T-cell (primary cell): ENCODE results near the gene SIM2. TPM values are rescaled to one million over a fixed set of nuclear protein-coding genes. Genes with fewer than 3 reads are reported as not detected.

Source experiments
- ATAC-seq, 4 experiments: fragments of 200-7000 bp in 3 of 4; fragments of 150-1000 bp in 1 of 4; cut with Tn5 transposase; replicated peaks in 1 of 4; 1 replicate in 3 of 4; 2 replicates in 1 of 4; pipeline ENCODE4 v1.10.0; 2021; ENCODE audit warnings: moderate library complexity in 3 of 4, mild to moderate bottlenecking in 2 of 4, moderate number of reproducible peaks in 1 of 4
- CTCF ChIA-PET, 2 donors: fragments of 300-600 bp; sonication (Branson Sonifier 250); formaldehyde crosslinking; loops; one replicate each; lab custom pipeline; 2022; ENCODE audit warnings: antibody characterized with exemption in 2 of 2; lab: Charles Lee
- POLR2A ChIA-PET, 2 donors: fragments of 300-600 bp; sonication (Branson Sonifier 250); formaldehyde crosslinking; loops; one replicate each; lab custom pipeline; 2022; ENCODE audit warnings: antibody characterized with exemption in 2 of 2; lab: Charles Lee
- DNase-seq, 35 experiments: peaks; one replicate each; pipeline versions ENCODE4 v3.0.0 to v3.0.0-alpha.2; 2013 to 2023
- H3K27ac ChIP-seq: one replicate; pipeline ENCODE4 v1.5.1; 2013; ENCODE audit warnings: low read length
- H3K27me3 ChIP-seq, 2 experiments: replicated peaks in 1 of 2; 1 replicate in 1 of 2; 2 replicates in 1 of 2; pipeline versions ENCODE4 v1.6.1 to v1.7.0; 2013; ENCODE audit warnings: low read length in 1 of 2, mixed read lengths in 1 of 2; ENCODE audit not compliant: control insufficient read depth in 2 of 2, insufficient read depth in 2 of 2; ENCODE audit errors: extremely low read depth in 1 of 2
- H3K36me3 ChIP-seq, 2 donors: 1 replicate in 1 of 2; 2 replicates in 1 of 2; pipeline versions ENCODE4 v1.6.1 to v1.7.0; 2013; ENCODE audit warnings: low read length in 1 of 2; ENCODE audit not compliant: control insufficient read depth in 2 of 2, insufficient read depth in 1 of 2; ENCODE audit errors: extremely low read depth in 1 of 2
- H3K4me1 ChIP-seq, 2 experiments: 1 replicate in 1 of 2; 2 replicates in 1 of 2; pipeline versions ENCODE4 v1.6.1 to v1.7.0; 2013; ENCODE audit warnings: low read length in 2 of 2, mixed read lengths in 1 of 2; ENCODE audit not compliant: insufficient read depth in 2 of 2, control insufficient read depth in 1 of 2; ENCODE audit errors: extremely low read depth in 1 of 2
- H3K4me3 ChIP-seq, 2 donors: 1 replicate in 1 of 2; 2 replicates in 1 of 2; pipeline versions ENCODE4 v1.5.1 to v1.7.0; 2013; ENCODE audit warnings: mild to moderate bottlenecking in 2 of 2, low read length in 1 of 2, moderate library complexity in 1 of 2; ENCODE audit not compliant: control insufficient read depth in 1 of 2; ENCODE audit errors: extremely low read depth in 1 of 2
- H3K9me3 ChIP-seq: 2 replicates; pipeline ENCODE4 v1.7.0; 2013
- H3K27ac Mint-ChIP-seq, 2 donors: one replicate each; pipeline ENCODE4 v1.8.0; 2020 to 2021; ENCODE audit warnings: mild to moderate bottlenecking in 2 of 2, mixed read lengths in 2 of 2
- H3K27me3 Mint-ChIP-seq, 2 donors: one replicate each; pipeline ENCODE4 v1.8.0; 2021 to 2022; ENCODE audit warnings: mixed read lengths in 2 of 2
- H3K36me3 Mint-ChIP-seq: one replicate; pipeline ENCODE4 v1.8.0; 2021; ENCODE audit warnings: mixed read lengths
- H3K4me1 Mint-ChIP-seq, 3 donors: one replicate each; pipeline ENCODE4 v1.8.0; 2020 to 2022; ENCODE audit warnings: mixed read lengths in 3 of 3, mild to moderate bottlenecking in 1 of 3
- H3K4me3 Mint-ChIP-seq, 3 donors: one replicate each; pipeline ENCODE4 v1.8.0; 2020 to 2022; ENCODE audit warnings: mild to moderate bottlenecking in 3 of 3, mixed read lengths in 3 of 3, moderate library complexity in 3 of 3
- H3K9me3 Mint-ChIP-seq, 3 donors: one replicate each; pipeline ENCODE4 v1.8.0; 2020 to 2022; ENCODE audit warnings: mixed read lengths in 3 of 3
- WGBS: methylation state at CpG from one replicate; pipeline ENCODE4 v1.1.5; 2013; ENCODE audit warnings: missing lambda C conversion rate; ENCODE audit not compliant: insufficient coverage; 5-methylcytosine and 5-hydroxymethylcytosine counted together
- total RNA-seq, 35 experiments: library from RNA in 6 of 35; stranded (reverse) in 6 of 35; fragments of 120-200 nt in 1 of 35; gene quantifications; one replicate each; pipeline versions ENCODE4 v1.2.1 to v1.2.4 and lab custom pipeline; 2013 to 2026

The SIM2 gene
- total RNA-seq, 5 donors from 2014 or later (not counting 1 experiment from before 2014, with no cell fraction given), result 0.10 to 0.16 (median 0.12) TPM; not detected in 2

DNA sequence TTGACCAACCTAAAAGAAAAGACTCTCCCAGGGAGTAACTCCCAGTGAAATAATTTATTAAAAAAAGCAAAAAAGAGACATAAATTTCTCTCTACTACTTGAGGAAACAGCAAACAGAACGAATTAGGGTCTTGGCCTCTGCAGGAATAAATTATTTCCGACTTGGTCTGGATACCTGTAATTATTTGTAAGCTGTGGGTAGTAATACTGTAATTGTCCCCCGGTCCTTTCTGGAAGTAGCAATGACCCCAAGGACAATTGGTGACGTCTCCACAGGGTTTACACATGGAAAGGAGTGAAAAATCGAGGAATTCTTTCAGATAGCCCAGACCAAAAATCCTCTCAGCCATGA, 3.7 kb upstream of the SIM2 start:
- H3K27me3 ChIP-seq, result peaks cover 38 to 74% of the 10 kb centered on the region in 2 experiments
- peak overlapping the region in 1 of 3 donors; percentile 20 for H3K4me3 Mint-ChIP-seq

DNA sequence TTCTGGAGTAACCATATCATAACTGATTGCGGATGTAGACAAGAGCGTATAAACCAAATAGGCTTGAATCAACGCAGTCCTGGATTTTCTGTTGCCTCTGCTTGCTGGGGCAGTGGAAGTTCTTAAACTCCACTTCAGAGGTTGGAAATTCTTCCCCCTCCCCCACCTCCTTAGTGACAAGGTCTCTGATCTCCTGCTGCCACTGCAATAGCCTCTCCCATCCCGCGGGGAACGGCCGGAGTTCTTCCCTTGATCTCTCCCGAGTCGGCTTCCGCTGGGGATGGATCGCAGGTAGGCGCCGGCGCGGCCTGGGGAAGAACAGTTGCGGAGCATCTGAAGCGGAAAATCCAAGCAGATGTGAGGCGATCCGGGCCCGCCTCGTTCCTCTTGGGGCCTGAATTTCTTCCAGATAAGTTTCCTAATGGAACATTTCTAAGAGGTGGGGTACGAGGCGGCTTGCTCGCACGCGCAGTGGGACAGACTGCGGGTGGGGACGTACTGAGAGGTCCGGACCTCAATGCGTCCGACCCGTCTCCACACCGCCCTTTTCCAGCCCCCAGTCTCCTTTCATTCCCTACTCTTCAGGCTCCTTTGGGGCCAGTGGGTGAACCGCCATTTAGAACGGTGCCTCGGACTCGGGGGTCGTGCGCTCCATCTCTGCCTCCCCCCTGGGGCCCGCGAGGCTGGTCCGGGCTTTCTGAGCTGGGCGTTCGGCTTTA, 3.1 kb upstream of the SIM2 start:
- DNase-seq (no peak), ATAC-seq (no peak)
- ChIA-PET POLR2A (no interaction called here), CTCF (no interaction called here)
- peaks cover 35 to 80% of the 10 kb centered on the region in 2 experiments for H3K27me3 ChIP-seq
- H3K4me3 Mint-ChIP-seq, result no peak overlapping the region
- H3K4me1 Mint-ChIP-seq, result peaks cover 22 to 30% (median 24%) of the 10 kb centered on the region in 3 donors
- no peaks in the 10 kb centered on the region for H3K36me3 Mint-ChIP-seq
- H3K4me1 ChIP-seq, result peaks cover 6 to 47% of the 10 kb centered on the region in 2 experiments
- 17% methylated on average over 34 of the region's 44 CpGs for WGBS
- H3K27ac Mint-ChIP-seq, result no peak overlapping the region
- H3K36me3 ChIP-seq, result no peaks in the 10 kb centered on the region
- H3K9me3 Mint-ChIP-seq, result no peaks in the 10 kb centered on the region
- peaks cover 67 to 69% of the 10 kb centered on the region in 2 donors for H3K27me3 Mint-ChIP-seq
- no peak overlapping the region for H3K4me3 ChIP-seq
- H3K27ac ChIP-seq, result no peak overlapping the region
- H3K9me3 ChIP-seq, result no peaks in the 10 kb centered on the region

More for the DNA sequence above, 3.7 kb upstream of the SIM2 start:
- Histone ChIP-seq H3K27ac (no peak overlapping the region), H3K36me3 (no peaks in the 10 kb centered on the region), H3K4me1 (peaks cover 6 to 42% of the 10 kb centered on the region in 2 experiments), H3K4me3 (no peak overlapping the region), H3K9me3 (no peaks in the 10 kb centered on the region)
- Mint-ChIP-seq H3K36me3 (no peaks in the 10 kb centered on the region), H3K27ac (no peak overlapping the region), H3K27me3 (peaks cover 68 to 70% of the 10 kb centered on the region in 2 donors), H3K4me1 (peaks cover 17 to 26% (median 19%) of the 10 kb centered on the region in 3 donors), H3K9me3 (no peaks in the 10 kb centered on the region)
- WGBS, result 0% methylated on average over 2 of the region's 5 CpGs
- DNase-seq (no peak), ATAC-seq (no peak)
- POLR2A ChIA-PET, result no interaction called here
- CTCF ChIA-PET, result no interaction called here

GRCh38 chr21:36696390-36697059, 2.4 kb upstream of the SIM2 start:
- no peaks in the 10 kb centered on the region for H3K36me3 Mint-ChIP-seq
- no peak for DNase-seq
- H3K4me3 ChIP-seq, result no peak overlapping the region
- H3K27me3 ChIP-seq, result peaks cover 28 to 86% of the 10 kb centered on the region in 2 experiments
- peaks cover 23 to 30% (median 25%) of the 10 kb centered on the region in 3 donors for H3K4me1 Mint-ChIP-seq
- CTCF ChIA-PET, result no interaction called here
- 17% methylated on average over 28 of the region's 39 CpGs for WGBS
- no peak for ATAC-seq
- H3K27me3 Mint-ChIP-seq, result peaks cover 62 to 70% of the 10 kb centered on the region in 2 donors
- no peaks in the 10 kb centered on the region for H3K9me3 Mint-ChIP-seq
- no peak overlapping the region for H3K27ac Mint-ChIP-seq
- peaks cover 8 to 53% of the 10 kb centered on the region in 2 experiments for H3K4me1 ChIP-seq
- H3K4me3 Mint-ChIP-seq, result peak overlapping the region in 1 of 3 donors; percentile 44
- POLR2A ChIA-PET, result no interaction called here
- no peaks in the 10 kb centered on the region for H3K9me3 ChIP-seq
- H3K36me3 ChIP-seq, result no peaks in the 10 kb centered on the region
- no peak overlapping the region for H3K27ac ChIP-seq

DNA sequence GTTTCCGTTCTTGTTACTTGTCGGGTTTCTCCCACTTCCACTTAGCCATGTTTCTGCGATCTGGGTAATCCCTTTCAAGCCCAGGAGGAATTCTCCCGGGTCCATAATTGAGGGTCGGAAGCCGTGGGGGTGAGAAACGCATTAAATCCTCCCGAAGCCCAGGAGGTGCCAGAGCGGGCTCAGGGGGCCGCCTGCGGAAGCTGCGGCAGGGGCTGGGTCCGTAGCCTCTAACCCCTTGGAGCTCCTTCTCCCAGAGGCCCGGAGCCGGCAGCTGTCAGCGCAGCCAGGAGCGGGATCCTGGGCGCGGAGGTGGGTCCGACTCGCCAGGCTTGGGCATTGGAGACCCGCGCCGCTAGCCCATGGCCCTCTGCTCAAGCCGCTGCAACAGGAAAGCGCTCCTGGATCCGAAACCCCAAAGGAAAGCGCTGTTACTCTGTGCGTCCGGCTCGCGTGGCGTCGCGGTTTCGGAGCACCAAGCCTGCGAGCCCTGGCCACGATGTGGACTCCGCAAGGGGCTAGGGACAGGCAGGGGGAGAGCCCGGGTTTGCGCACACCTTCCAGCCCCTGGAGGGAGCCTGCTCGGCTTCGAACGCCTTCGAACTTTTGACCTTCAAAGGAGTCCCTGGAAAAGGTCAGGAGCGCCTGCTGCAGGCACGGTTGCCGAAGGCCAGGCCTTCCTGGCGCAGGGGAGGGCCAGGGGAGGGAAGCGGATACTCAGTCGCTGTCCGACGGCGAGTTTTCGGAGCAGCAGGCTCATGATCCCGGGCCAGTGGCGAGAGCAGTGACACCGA, 1.7 kb upstream of the SIM2 start:
- DNase-seq, result no peak
- no peaks in the 10 kb centered on the region for H3K36me3 ChIP-seq
- H3K4me1 ChIP-seq, result peaks cover 8 to 55% of the 10 kb centered on the region in 2 experiments
- ChIA-PET CTCF (no interaction called here), POLR2A (no interaction called here)
- H3K27me3 ChIP-seq, result peaks cover 31 to 86% of the 10 kb centered on the region in 2 experiments
- ATAC-seq, result no peak
- no peaks in the 10 kb centered on the region for H3K9me3 ChIP-seq
- peaks cover 61 to 70% of the 10 kb centered on the region in 2 donors for H3K27me3 Mint-ChIP-seq
- WGBS, result 5% methylated on average over 52 of the region's 58 CpGs
- no peak overlapping the region for H3K4me3 ChIP-seq
- H3K4me1 Mint-ChIP-seq, result peaks cover 23 to 25% (median 23%) of the 10 kb centered on the region in 3 donors
- H3K9me3 Mint-ChIP-seq, result no peaks in the 10 kb centered on the region
- no peak overlapping the region for H3K27ac ChIP-seq
- H3K4me3 Mint-ChIP-seq, result peak overlapping the region in 1 of 3 donors; percentile 44
- H3K27ac Mint-ChIP-seq, result no peak overlapping the region
- no peaks in the 10 kb centered on the region for H3K36me3 Mint-ChIP-seq

DNA sequence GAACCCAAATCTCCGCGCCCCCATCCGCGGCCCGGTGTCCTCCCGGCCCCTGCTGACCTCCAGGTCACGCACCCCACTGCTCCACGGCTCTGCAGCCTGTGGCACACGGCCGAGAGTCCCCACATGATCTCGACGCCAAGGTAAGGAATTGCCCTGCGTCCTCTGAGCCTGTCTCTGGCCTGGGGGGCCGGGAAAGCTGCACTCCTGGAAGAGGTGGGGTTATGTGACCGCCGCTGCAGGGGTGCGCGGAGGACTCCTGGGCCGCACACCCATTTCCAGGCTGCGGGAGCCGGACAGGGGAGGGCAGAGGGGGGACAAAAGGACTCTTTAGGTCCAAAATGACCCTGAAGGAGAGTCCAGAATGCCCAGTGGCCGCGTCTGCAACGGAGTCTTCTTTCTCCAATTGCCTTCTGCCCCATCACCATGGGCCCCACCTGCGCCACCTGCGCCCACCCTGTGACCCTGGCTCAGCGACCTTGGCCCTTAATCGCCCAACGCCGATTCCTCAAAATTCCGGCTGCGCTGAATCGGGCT, 997 bp upstream of the SIM2 start:
- no peaks in the 10 kb centered on the region for H3K36me3 Mint-ChIP-seq
- 6% methylated on average over 31 of the region's 33 CpGs for WGBS
- POLR2A ChIA-PET, result no interaction called here
- no peaks in the 10 kb centered on the region for H3K9me3 Mint-ChIP-seq
- peak overlapping the region in 1 of 3 donors; percentile 44 for H3K4me3 Mint-ChIP-seq
- CTCF ChIA-PET, result no interaction called here
- Histone ChIP-seq H3K27me3 (peaks cover 31 to 86% of the 10 kb centered on the region in 2 experiments), H3K4me3 (peak overlapping the region in 1 of 2 donors; percentile 23), H3K4me1 (peaks cover 8 to 50% of the 10 kb centered on the region in 2 experiments), H3K36me3 (no peaks in the 10 kb centered on the region), H3K27ac (no peak overlapping the region), H3K9me3 (no peaks in the 10 kb centered on the region)
- ATAC-seq, result no peak
- H3K4me1 Mint-ChIP-seq, result peaks cover 20 to 23% (median 22%) of the 10 kb centered on the region in 3 donors
- no peak for DNase-seq
- H3K27ac Mint-ChIP-seq, result no peak overlapping the region
- peaks cover 63 to 72% of the 10 kb centered on the region in 2 donors for H3K27me3 Mint-ChIP-seq
